Trophoblast cell (in vitro differentiated cells and primary cell): ENCODE results near the gene PSMD6.

ENCODE experiments used
- DNase-seq, 2 donors: peaks; one replicate each; pipeline ENCODE4 v3.0.0-alpha.2; 2016
- H2AFZ ChIP-seq: 2 replicates; pipeline ENCODE4 v1.6.1; 2013; ENCODE audit warnings: low read length, moderate library complexity, mild to moderate bottlenecking; ENCODE audit not compliant: insufficient read depth, poor library complexity
- H2AK5ac ChIP-seq: 2 replicates; pipeline ENCODE4 v1.6.1; 2013; ENCODE audit warnings: mild to moderate bottlenecking, low read length
- H2BK120ac ChIP-seq: 2 replicates; pipeline ENCODE4 v1.6.1; 2013; ENCODE audit warnings: low read length, mild to moderate bottlenecking, moderate library complexity; ENCODE audit not compliant: insufficient read depth, poor library complexity
- H2BK12ac ChIP-seq: 2 replicates; pipeline ENCODE4 v1.6.1; 2013; ENCODE audit warnings: mild to moderate bottlenecking, low read length, moderate library complexity
- H2BK5ac ChIP-seq: 2 replicates; pipeline ENCODE4 v1.6.1; 2013; ENCODE audit warnings: low read length, low read depth, moderate library complexity, mild to moderate bottlenecking; ENCODE audit not compliant: poor library complexity
- H3K14ac ChIP-seq: 2 replicates; pipeline ENCODE4 v1.6.1; 2013; ENCODE audit warnings: mild to moderate bottlenecking, low read length
- H3K18ac ChIP-seq: 2 replicates; pipeline ENCODE4 v1.6.1; 2013; ENCODE audit warnings: mild to moderate bottlenecking, low read length
- H3K23ac ChIP-seq: 2 replicates; pipeline ENCODE4 v1.6.1; 2013; ENCODE audit warnings: low read length
- H3K27ac ChIP-seq: 2 replicates; pipeline ENCODE4 v1.5.1; 2013; ENCODE audit warnings: low read depth, mild to moderate bottlenecking, inconsistent platforms, low read length, moderate library complexity
- H3K27me3 ChIP-seq: 2 replicates; pipeline ENCODE4 v1.6.1; 2013; ENCODE audit warnings: inconsistent platforms, mild to moderate bottlenecking, low read length, moderate library complexity; ENCODE audit not compliant: insufficient read depth
- H3K36me3 ChIP-seq, 2 experiments: 1 replicate in 1 of 2; 2 replicates in 1 of 2; pipeline ENCODE4 v1.6.1; 2013; ENCODE audit warnings: low read length in 2 of 2, mild to moderate bottlenecking in 2 of 2, moderate library complexity in 1 of 2; ENCODE audit not compliant: insufficient read depth in 2 of 2, control insufficient read depth in 1 of 2
- H3K4ac ChIP-seq: 2 replicates; pipeline ENCODE4 v1.6.1; 2013; ENCODE audit warnings: low read depth, mild to moderate bottlenecking, low read length, moderate library complexity
- H3K4me1 ChIP-seq, 2 experiments: 1 replicate in 1 of 2; 2 replicates in 1 of 2; pipeline ENCODE4 v1.6.1; 2013; ENCODE audit warnings: low read length in 2 of 2, mild to moderate bottlenecking in 2 of 2, moderate library complexity in 1 of 2; ENCODE audit not compliant: insufficient read depth in 2 of 2, control insufficient read depth in 1 of 2
- H3K4me2 ChIP-seq: 2 replicates; pipeline ENCODE4 v1.6.1; 2013; ENCODE audit warnings: inconsistent platforms, mild to moderate bottlenecking, low read length, moderate library complexity
- H3K4me3 ChIP-seq: 2 replicates; pipeline ENCODE4 v1.5.1; 2013; ENCODE audit warnings: mild to moderate bottlenecking, low read depth, low read length, inconsistent platforms
- H3K79me1 ChIP-seq: one replicate; pipeline ENCODE4 v1.6.1; 2013; ENCODE audit warnings: low read length
- H3K79me2 ChIP-seq: 2 replicates; pipeline ENCODE4 v1.6.1; 2013; ENCODE audit warnings: low read length, mild to moderate bottlenecking; ENCODE audit not compliant: control insufficient read depth, insufficient read depth, poor library complexity
- H3K9ac ChIP-seq: 2 replicates; pipeline ENCODE4 v1.6.1; 2013; ENCODE audit warnings: mild to moderate bottlenecking, low read length
- H3K9me3 ChIP-seq: 2 replicates; pipeline ENCODE4 v1.6.1; 2013; ENCODE audit warnings: low read depth, mild to moderate bottlenecking, control low read depth, inconsistent platforms, low read length; ENCODE audit not compliant: insufficient read depth
- H4K12ac ChIP-seq: 2 replicates; pipeline ENCODE4 v1.6.1; 2013; ENCODE audit warnings: low read depth, mild to moderate bottlenecking, low read length, moderate library complexity
- H4K8ac ChIP-seq: 2 replicates; pipeline ENCODE4 v1.6.1; 2013; ENCODE audit warnings: low read depth, mild to moderate bottlenecking, low read length, moderate library complexity
- H4K91ac ChIP-seq: one replicate; pipeline ENCODE4 v1.6.1; 2013; ENCODE audit warnings: low read depth, mild to moderate bottlenecking, low read length, moderate library complexity
- WGBS: extraction: QIAGEN DNeasy Blood & Tissue Kit; methylation state at CpG from one replicate; pipeline ENCODE4 v1.1.7; 2013; ENCODE audit warnings: missing lambda C conversion rate; ENCODE audit not compliant: insufficient read length, insufficient coverage; ENCODE audit errors: extremely low coverage; 5-methylcytosine and 5-hydroxymethylcytosine counted together

PSMD6 gene

DNA sequence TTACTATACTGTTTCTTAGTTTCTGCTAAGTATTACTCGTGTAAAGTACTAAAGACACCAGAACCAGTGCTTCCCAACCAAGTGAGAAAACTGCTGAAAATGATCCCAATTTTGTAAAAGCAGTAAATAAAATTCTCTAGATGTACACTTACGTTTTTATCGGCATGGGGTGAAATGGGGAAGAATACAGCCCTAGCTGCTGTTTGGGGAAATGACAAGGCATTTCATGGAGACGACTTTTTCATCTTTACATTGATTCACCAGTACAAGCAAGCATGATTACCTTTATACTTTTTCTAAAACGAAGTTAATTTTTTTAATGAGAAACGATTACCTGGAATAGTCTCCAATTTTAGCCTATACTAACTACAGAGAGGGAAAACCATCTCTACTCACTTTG lies 1.4 kb downstream of the PSMD6 start:
- no peak overlapping the region for H3K9ac ChIP-seq
- peaks cover 3% of the 10 kb centered on the region for H3K79me1 ChIP-seq
- H3K27me3 ChIP-seq: no peaks in the 10 kb centered on the region
- no peak overlapping the region for H3K27ac ChIP-seq
- H3K4me1 ChIP-seq: peaks cover 5% of the 10 kb centered on the region in 2 experiments
- no peak overlapping the region for H4K12ac ChIP-seq
- H4K91ac ChIP-seq: no peak overlapping the region
- H3K36me3 ChIP-seq: peaks cover 0 to 7% of the 10 kb centered on the region in 2 experiments
- H2AFZ ChIP-seq: no peak overlapping the region
- H3K4me3 ChIP-seq: no peak overlapping the region
- H2BK120ac ChIP-seq: no peak overlapping the region
- H2BK12ac ChIP-seq: no peak overlapping the region
- H3K4ac ChIP-seq: peak overlapping the region; percentile 59
- H3K14ac ChIP-seq: no peak overlapping the region
- H3K4me2 ChIP-seq: no peak overlapping the region
- H3K23ac ChIP-seq: no peak overlapping the region
- H2BK5ac ChIP-seq: no peak overlapping the region
- H3K9me3 ChIP-seq: no peaks in the 10 kb centered on the region
- WGBS: no CpG with 5 or more reads among the region's 6 CpGs
- no peak overlapping the region for H2AK5ac ChIP-seq
- no peak for DNase-seq
- no peak overlapping the region for H4K8ac ChIP-seq
- peaks cover 8% of the 10 kb centered on the region for H3K79me2 ChIP-seq
- H3K18ac ChIP-seq: no peak overlapping the region

DNA sequence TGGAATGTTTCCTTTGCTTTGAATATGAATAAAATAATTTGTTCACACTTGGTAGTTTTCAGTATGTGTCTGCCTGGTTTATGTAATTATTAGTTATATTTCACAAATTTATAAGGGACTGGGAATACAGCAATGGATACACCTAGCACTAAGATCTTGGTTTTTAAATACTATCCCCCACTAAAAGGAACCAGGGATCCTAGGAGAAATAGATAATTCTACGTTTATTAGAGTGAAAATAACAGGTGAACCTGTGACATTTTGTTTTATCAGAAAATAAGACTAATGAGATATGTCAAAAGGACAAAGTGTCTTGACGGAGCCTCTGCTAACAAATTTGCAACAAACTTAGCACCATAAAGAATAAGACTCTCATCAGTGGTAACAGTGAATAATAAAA lies 3.4 kb downstream of the PSMD6 start:
- Histone ChIP-seq H3K36me3 (peaks cover 3 to 10% of the 10 kb centered on the region in 2 experiments), H3K9ac (no peak overlapping the region), H4K91ac (no peak overlapping the region), H3K23ac (no peak overlapping the region), H2BK120ac (no peak overlapping the region), H2AK5ac (no peak overlapping the region), H4K12ac (no peak overlapping the region), H2AFZ (no peak overlapping the region), H3K14ac (no peak overlapping the region), H3K4me1 (peaks cover 5% of the 10 kb centered on the region in 2 experiments), H3K18ac (no peak overlapping the region), H3K4ac (no peak overlapping the region), H3K27ac (no peak overlapping the region), H3K79me2 (peaks cover 8% of the 10 kb centered on the region), H3K4me3 (no peak overlapping the region), H4K8ac (no peak overlapping the region), H2BK12ac (no peak overlapping the region), H3K27me3 (no peaks in the 10 kb centered on the region), H3K9me3 (no peaks in the 10 kb centered on the region), H3K79me1 (peaks cover 3% of the 10 kb centered on the region), H2BK5ac (no peak overlapping the region), H3K4me2 (no peak overlapping the region)
- WGBS: no CpG with 5 or more reads among the region's 2 CpGs
- no peak for DNase-seq

DNA sequence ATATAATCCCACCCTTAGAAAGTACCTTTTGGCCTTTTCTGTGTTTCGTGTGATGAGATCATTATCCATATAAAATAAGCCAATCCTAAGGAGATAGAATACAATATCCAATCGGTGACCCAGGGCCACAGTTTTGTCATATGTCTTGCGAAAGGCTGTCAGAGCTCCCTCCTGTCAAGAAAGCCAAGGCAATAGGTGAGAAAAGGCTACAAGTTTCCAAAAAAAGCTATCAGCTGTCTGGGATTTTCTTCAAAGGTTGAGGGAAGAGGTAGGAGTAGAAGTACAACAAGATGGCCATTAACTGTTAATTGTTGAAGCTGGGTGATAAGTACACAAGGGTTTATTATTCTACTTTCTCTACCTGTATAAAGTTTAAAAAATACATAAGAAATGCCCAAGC lies 4.0 kb downstream of the PSMD6 start:
- Histone ChIP-seq H2BK120ac (no peak overlapping the region), H3K36me3 (peaks cover 5 to 16% of the 10 kb centered on the region in 2 experiments), H3K4me3 (no peak overlapping the region), H3K4me2 (no peak overlapping the region), H2BK12ac (no peak overlapping the region), H4K8ac (no peak overlapping the region), H3K9ac (no peak overlapping the region), H2BK5ac (no peak overlapping the region), H4K91ac (no peak overlapping the region), H3K23ac (no peak overlapping the region), H4K12ac (no peak overlapping the region), H3K79me1 (peaks cover 3% of the 10 kb centered on the region), H3K18ac (no peak overlapping the region), H3K27me3 (no peaks in the 10 kb centered on the region), H2AFZ (no peak overlapping the region), H3K27ac (no peak overlapping the region), H3K4ac (no peak overlapping the region), H3K4me1 (peaks cover 5% of the 10 kb centered on the region in 2 experiments), H3K9me3 (no peaks in the 10 kb centered on the region), H3K79me2 (peaks cover 8% of the 10 kb centered on the region), H3K14ac (no peak overlapping the region), H2AK5ac (no peak overlapping the region)
- no peak for DNase-seq
- no CpG with 5 or more reads among the region's 3 CpGs for WGBS

DNA sequence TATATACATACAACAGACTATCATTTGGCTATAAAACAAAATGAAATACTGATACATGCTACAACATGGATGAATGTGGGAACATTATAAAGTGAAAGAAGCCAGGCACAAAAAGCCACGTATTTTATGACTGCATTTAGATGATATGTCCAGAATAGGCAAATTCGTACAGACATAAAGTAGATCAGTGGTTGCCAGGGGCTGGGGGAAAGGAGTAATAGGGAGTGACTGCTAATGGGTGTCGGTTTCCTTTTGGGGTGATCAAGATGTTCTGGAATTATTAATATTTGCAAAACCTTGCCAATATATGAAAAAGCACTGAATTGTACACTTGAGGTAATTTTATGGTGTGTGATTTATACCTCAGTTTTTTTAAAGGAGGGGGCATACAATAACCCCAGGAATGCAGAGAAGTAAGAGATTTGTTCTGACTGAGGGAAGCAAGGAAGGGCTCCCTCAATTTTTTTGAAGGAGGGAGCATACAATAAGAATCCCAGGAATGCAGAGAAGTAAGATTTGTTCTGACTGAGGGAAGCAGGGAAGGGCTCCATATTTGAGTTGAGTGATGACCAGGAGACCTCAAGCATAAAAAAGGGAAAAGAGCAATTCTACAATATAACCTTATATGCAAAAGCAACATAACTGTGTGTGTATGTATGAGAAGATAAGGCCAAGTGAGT lies 6.2 kb downstream of the PSMD6 start:
- Histone ChIP-seq H3K27me3 (no peaks in the 10 kb centered on the region), H4K8ac (no peak overlapping the region), H3K14ac (no peak overlapping the region), H3K36me3 (peaks cover 5 to 29% of the 10 kb centered on the region in 2 experiments), H3K18ac (no peak overlapping the region), H4K91ac (no peak overlapping the region), H3K4me1 (no peaks in the 10 kb centered on the region), H3K79me1 (no peaks in the 10 kb centered on the region), H3K4ac (no peak overlapping the region), H3K79me2 (no peaks in the 10 kb centered on the region), H2BK12ac (no peak overlapping the region), H2AK5ac (no peak overlapping the region), H3K4me2 (no peak overlapping the region), H2BK120ac (no peak overlapping the region), H2BK5ac (no peak overlapping the region), H2AFZ (no peak overlapping the region), H3K9ac (no peak overlapping the region), H3K4me3 (no peak overlapping the region), H3K27ac (no peak overlapping the region), H3K23ac (no peak overlapping the region), H4K12ac (no peak overlapping the region), H3K9me3 (no peaks in the 10 kb centered on the region)
- no peak for DNase-seq
- no CpG with 5 or more reads among the region's 3 CpGs for WGBS
